ENCODE data around the gene PADI4. TPM values are rescaled to one million over a fixed set of nuclear protein-coding genes. Genes with fewer than 3 reads are reported as not detected.

PADI4 gene
- total RNA-seq, 1 donor from 2014 or later, result 0.74 TPM

GRCh38 chr1:17263936-17264335, 44.1 kb upstream of the PADI4 start:
- no peak for DNase-seq (ENCODE audit: extremely low spot score in 2 of 2)
- Histone ChIP-seq H3K36me3 (no peaks in the 10 kb centered on the region), H3K4me3 (no peak overlapping the region), H3K27ac (no peak overlapping the region), H3K9me3 (no peaks in the 10 kb centered on the region), H3K4me1 (no peaks in the 10 kb centered on the region), H3K27me3 (no peaks in the 10 kb centered on the region)
- intact Hi-C loops (cut with DNase I), result no loop called here
- no peak for TF ChIP-seq POLR2A (IDR thresholded peaks at IDR 0.05)
- TF ChIP-seq POLR2AphosphoS5 (IDR thresholded peaks at IDR 0.05; ENCODE audit: insufficient read depth in 1 of 2, low read depth in 1 of 2), result no peak

GRCh38 chr1:17264470-17264869, 43.5 kb upstream of the PADI4 start:
- H3K4me1 ChIP-seq, result no peaks in the 10 kb centered on the region
- TF ChIP-seq POLR2A (IDR thresholded peaks at IDR 0.05) (no peak), CTCF (IDR thresholded peaks at IDR 0.05) (no peak), POLR2AphosphoS5 (IDR thresholded peaks at IDR 0.05; ENCODE audit: insufficient read depth in 1 of 2, low read depth in 1 of 2) (no peak)
- no peak overlapping the region for H3K4me3 ChIP-seq
- H3K27ac ChIP-seq, result no peak overlapping the region
- no peak for DNase-seq (ENCODE audit: extremely low spot score in 2 of 2)
- H3K27me3 ChIP-seq, result no peaks in the 10 kb centered on the region
- intact Hi-C loops (cut with DNase I), result no loop called here
- no peaks in the 10 kb centered on the region for H3K9me3 ChIP-seq
- H3K36me3 ChIP-seq, result no peaks in the 10 kb centered on the region

GRCh38 chr1:17265162-17265561, 42.8 kb upstream of the PADI4 start:
- intact Hi-C loops (cut with DNase I), result no loop called here
- Histone ChIP-seq H3K36me3 (no peaks in the 10 kb centered on the region), H3K27ac (no peak overlapping the region), H3K27me3 (no peaks in the 10 kb centered on the region), H3K4me3 (no peak overlapping the region), H3K9me3 (no peaks in the 10 kb centered on the region), H3K4me1 (no peaks in the 10 kb centered on the region)
- no peak for DNase-seq (ENCODE audit: extremely low spot score in 2 of 2)
- TF ChIP-seq POLR2AphosphoS5 (IDR thresholded peaks at IDR 0.05; ENCODE audit: insufficient read depth in 1 of 2, low read depth in 1 of 2) (no peak), POLR2A (IDR thresholded peaks at IDR 0.05) (no peak), CTCF (IDR thresholded peaks at IDR 0.05) (no peak)

- Histone ChIP-seq H3K27ac (no peak overlapping the region), H3K27me3 (no peaks in the 10 kb centered on the region), H3K4me3 (no peak overlapping the region), H3K9me3 (no peaks in the 10 kb centered on the region), H3K36me3 (no peaks in the 10 kb centered on the region), H3K4me1 (no peaks in the 10 kb centered on the region)
- intact Hi-C loops (cut with DNase I), result no loop called here
- no peak for TF ChIP-seq POLR2AphosphoS5 (IDR thresholded peaks at IDR 0.05; ENCODE audit: insufficient read depth in 1 of 2, low read depth in 1 of 2)
- no peak for DNase-seq (ENCODE audit: extremely low spot score in 2 of 2)
Observed at GRCh38 chr1:17265950-17266349, 42.0 kb upstream of the PADI4 start.

- DNase-seq (ENCODE audit: extremely low spot score in 2 of 2), result no peak
- Histone ChIP-seq H3K4me1 (no peaks in the 10 kb centered on the region), H3K27ac (no peak overlapping the region), H3K9me3 (no peaks in the 10 kb centered on the region), H3K36me3 (no peaks in the 10 kb centered on the region), H3K27me3 (no peaks in the 10 kb centered on the region), H3K4me3 (no peak overlapping the region)
- TF ChIP-seq POLR2AphosphoS5 (IDR thresholded peaks at IDR 0.05; ENCODE audit: insufficient read depth in 1 of 2, low read depth in 1 of 2), result no peak
- no peak for TF ChIP-seq POLR2A (IDR thresholded peaks at IDR 0.05)
- TF ChIP-seq CTCF (IDR thresholded peaks at IDR 0.05), result no peak
- intact Hi-C loops (cut with DNase I), result no loop called here
Observed at GRCh38 chr1:17270891-17271765, 36.9 kb upstream of the PADI4 start.

GRCh38 chr1:17272066-17272465, 35.9 kb upstream of the PADI4 start:
- Histone ChIP-seq H3K9me3 (no peaks in the 10 kb centered on the region), H3K36me3 (no peaks in the 10 kb centered on the region), H3K4me3 (no peak overlapping the region), H3K4me1 (no peaks in the 10 kb centered on the region), H3K27ac (no peak overlapping the region), H3K27me3 (no peaks in the 10 kb centered on the region)
- intact Hi-C loops (cut with DNase I), result no loop called here
- TF ChIP-seq POLR2A (IDR thresholded peaks at IDR 0.05) (no peak), POLR2AphosphoS5 (IDR thresholded peaks at IDR 0.05; ENCODE audit: insufficient read depth in 1 of 2, low read depth in 1 of 2) (no peak), CTCF (IDR thresholded peaks at IDR 0.05) (no peak)
- DNase-seq (ENCODE audit: extremely low spot score in 2 of 2), result no peak
